Epithelial cell of prostate (primary cell): ENCODE results near the gene ARL4A.

Experiments used
- DNase-seq: peaks from one replicate; pipeline ENCODE4 v3.0.0-alpha.2; 2011; ENCODE audit warnings: low read depth, low spot score
- H3K27ac ChIP-seq: fragments of 450-650 bp; 2 replicates; pipeline ENCODE4 v1.5.1; 2017; ENCODE audit warnings: mild to moderate bottlenecking

Gene ARL4A

GRCh38 chr7:12721286-12721830 lies 33.9 kb downstream of the ARL4A start:
- no peak overlapping the region for H3K27ac ChIP-seq
- no peak for DNase-seq

DNA sequence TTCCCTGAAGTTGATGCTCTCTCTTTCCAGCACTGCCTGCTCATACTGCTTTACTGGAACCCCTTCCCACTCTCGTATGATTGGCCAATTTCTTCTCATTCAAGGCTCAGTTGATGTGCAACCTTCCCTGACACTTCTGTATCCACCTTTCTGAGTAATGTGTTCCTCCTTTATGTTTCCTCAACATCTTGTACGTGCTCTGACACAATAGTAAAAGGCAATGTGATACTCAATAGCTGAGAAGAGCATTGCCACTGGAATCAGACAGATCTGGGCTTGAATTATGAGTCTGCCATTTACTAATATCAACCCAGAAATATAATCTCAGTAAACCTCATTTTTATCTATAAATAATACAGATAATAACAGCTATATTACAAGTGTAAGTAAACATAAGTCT lies 34.7 kb downstream of the ARL4A start:
- no peak for DNase-seq
- H3K27ac ChIP-seq, result no peak overlapping the region

DNA sequence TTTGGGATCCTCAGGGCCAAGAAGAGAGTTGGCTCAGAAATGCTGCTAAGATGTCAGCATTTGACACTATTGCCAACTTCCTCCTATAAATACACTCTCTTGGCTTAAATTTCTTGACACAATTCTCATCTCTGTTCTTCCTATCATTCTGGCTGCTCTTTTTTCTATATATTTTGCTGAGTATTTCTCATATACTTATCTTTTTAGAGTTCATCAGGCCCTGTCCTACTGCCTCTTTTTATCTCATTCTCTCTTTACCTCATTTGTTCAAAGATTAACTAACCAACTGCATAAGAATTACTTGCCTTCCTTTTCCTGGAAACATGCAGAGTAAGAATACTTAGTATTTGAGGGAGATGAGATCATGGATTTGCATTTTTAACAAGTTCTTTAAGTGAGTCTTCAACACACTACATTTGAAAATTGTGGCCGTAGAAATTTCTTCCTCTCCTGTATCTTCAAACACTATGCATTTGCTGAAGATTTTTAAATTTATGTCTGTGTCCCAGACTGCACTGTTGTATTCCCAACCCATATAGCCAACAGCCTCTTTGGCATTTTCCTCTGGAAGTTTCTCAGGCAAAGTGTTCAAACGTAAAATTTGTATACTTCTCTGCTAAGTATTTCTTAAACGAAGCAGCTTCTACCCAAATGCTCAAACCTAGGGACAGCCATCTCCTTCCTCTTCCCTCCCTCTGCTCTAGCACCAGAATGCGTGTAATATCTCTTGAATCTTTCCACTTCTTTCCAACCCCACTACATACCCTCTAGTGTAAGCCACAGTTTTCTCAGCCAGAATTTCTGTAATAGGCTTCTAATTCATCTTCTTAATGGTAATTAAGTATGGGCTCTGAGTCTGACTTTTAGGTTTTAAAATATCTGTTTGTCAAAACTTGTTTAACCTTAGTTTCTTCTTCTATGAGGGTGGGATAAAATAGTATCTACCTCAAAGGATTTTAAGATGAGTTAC lies 35.5 kb downstream of the ARL4A start:
- no peak overlapping the region for H3K27ac ChIP-seq

GRCh38 chr7:12725575-12726316 lies 38.3 kb downstream of the ARL4A start:
- H3K27ac ChIP-seq, result no peak overlapping the region
- DNase-seq, result no peak

More for the DNA sequence above, 35.5 kb downstream of the ARL4A start:
- DNase-seq, result no peak

- H3K27ac ChIP-seq, result no peak overlapping the region
- no peak for DNase-seq
Measured at GRCh38 chr7:12726908-12727307, 39.5 kb downstream of the ARL4A start.

DNA sequence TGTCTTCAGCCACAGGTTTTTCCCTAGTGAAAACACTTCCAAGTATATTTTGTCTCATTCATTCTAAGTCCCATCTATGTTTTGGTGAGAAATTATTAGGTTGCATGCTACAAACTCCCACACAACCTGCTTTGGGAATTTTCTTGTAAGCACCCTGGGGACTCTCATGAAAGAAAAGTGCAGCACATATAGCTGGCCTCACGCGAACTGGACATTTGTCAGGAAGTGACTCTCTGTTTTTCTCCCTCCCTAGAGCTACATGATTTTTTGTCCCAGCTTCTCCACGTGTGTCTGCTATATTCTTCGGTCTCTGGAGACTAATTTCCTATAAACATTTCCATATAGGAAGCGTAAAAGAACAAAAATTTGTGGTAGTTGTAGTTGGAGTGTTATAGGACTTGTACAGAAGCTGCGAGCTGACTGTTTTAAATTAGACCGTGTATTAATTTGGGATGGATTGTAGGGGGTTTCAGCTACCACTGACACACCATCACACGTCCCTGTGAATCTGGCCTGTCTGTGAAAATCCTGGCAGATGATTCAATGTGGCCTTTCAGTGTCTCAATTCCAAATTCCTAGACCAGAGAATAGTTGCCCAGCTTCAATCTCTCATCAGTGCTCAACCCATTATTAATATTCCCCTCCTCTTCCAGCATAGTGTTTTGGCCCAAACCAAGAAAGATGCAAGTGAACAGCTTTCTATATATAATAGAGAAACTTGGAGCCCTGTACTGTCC lies 40.2 kb downstream of the ARL4A start:
- no peak overlapping the region for H3K27ac ChIP-seq

GRCh38 chr7:12728192-12728538 lies 40.7 kb downstream of the ARL4A start:
- DNase-seq, result no peak
- H3K27ac ChIP-seq, result no peak overlapping the region

More for the DNA sequence above, 40.2 kb downstream of the ARL4A start:
- DNase-seq, result no peak

DNA sequence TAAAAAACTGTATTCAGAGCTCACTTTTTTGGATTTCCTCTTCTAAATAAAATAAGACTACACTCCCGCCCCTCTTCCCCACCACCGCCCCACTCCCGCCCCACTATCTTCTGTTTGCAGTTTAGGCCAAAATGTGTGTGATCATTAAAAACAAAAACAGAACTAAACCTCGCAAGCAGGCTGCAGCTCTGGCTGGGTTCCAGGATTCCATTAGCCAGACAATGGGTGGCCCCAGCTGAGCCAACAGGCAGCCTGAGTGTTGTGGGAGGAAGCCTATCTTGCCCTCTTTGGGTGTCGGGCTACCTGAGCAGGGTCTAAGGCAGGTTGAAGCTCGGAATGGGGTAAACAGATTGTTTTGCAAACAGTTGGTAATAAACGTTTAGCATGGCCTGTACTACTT lies 41.7 kb downstream of the ARL4A start:
- no peak overlapping the region for H3K27ac ChIP-seq
- DNase-seq, result no peak

GRCh38 chr7:12730523-12730922 lies 43.1 kb downstream of the ARL4A start:
- H3K27ac ChIP-seq, result no peak overlapping the region

GRCh38 chr7:12731214-12731656 lies 43.8 kb downstream of the ARL4A start:
- DNase-seq, result no peak
- H3K27ac ChIP-seq, result peak overlapping the region; percentile 30

More at GRCh38 chr7:12730523-12730922, 43.1 kb downstream of the ARL4A start:
- no peak for DNase-seq

DNA sequence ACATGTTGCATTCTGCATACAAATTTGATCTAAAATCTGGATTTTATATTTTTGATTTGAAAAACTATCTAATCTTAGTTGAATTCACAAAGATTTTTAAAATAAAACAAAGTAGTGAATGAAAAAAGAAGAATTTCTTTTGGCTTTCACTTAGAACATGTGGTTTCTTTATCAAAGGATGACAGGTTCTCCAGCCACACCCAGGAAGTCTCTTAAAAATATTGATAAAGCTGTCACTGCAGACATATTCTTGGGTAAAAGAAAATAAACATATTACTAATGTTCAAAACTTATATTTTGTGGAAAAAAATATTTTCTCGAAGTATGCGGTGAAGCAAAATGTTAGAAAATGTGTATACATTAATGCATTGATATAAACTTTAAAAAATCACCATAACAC lies 44.3 kb downstream of the ARL4A start:
- DNase-seq, result no peak

GRCh38 chr7:12732428-12732827 lies 45.0 kb downstream of the ARL4A start:
- no peak for DNase-seq
- no peak overlapping the region for H3K27ac ChIP-seq

More for the DNA sequence above, 44.3 kb downstream of the ARL4A start:
- H3K27ac ChIP-seq, result peak overlapping the region; percentile 30

DNA sequence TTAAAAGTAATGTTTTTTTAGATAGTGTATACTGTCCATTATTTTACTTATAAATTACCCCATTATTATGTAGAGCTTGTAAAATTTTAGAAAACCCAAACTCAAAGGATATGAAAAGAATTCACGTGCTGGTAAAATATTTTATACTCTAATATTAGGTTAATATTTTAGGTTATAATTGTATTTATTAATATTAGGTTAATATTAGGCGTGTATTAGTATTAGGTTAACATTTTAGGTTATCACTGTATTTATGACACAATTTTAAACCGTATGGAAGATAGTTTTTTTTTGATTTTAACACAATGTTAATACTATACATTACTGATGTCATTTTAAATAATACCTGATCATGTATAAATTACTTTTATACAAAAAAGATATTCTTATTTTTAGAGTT lies 48.5 kb downstream of the ARL4A start:
- no peak overlapping the region for H3K27ac ChIP-seq
- DNase-seq, result no peak

GRCh38 chr7:12737373-12737772 lies 49.9 kb downstream of the ARL4A start:
- no peak for DNase-seq
- no peak overlapping the region for H3K27ac ChIP-seq

- H3K27ac ChIP-seq, result no peak overlapping the region
- DNase-seq, result no peak
Measured at GRCh38 chr7:12737836-12738235, 50.4 kb downstream of the ARL4A start.

DNA sequence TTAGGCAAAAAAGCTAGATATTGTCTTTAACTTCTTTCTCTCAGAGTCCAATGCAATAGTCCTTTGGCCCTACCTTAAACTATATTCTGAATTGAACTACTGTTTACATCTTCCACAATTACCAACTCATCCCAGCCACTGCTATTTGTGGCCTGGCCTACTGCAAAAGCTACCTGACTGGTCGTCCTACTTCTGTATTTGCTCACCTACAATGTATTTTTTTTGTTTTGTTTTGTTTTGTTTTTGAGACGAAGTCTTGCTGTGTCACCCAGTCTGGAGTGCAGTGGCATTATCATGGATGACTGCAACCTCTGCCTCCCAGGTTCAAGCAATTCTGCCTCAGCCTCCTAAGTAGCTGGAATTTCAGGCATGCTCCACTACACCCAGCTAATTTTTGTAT lies 51.2 kb downstream of the ARL4A start:
- no peak for DNase-seq
- H3K27ac ChIP-seq, result no peak overlapping the region
